GM23338 (cell line): ENCODE results near the gene SORCS3. TPM values are rescaled to one million over a fixed set of nuclear protein-coding genes. Genes with fewer than 3 reads are reported as not detected.

Experiments used
- ATAC-seq: fragments of 200-7000 bp; cut with Tn5 transposase; 3 replicates; pipeline ENCODE4 v1.9.1; 2020
- DNase-seq: peaks from one replicate; pipeline ENCODE4 v3.0.0-alpha.2; 2015; ENCODE audit warnings: low spot score
- H2AFZ ChIP-seq: fragments of 200-600 bp; sonication (generic); 2 replicates; pipeline ENCODE4 v1.8.0; 2016; ENCODE audit warnings: antibody characterized with exemption, mild to moderate bottlenecking, moderate library complexity
- H3F3A ChIP-seq: fragments of 200-600 bp; sonication (generic); replicated peaks from 2 replicates; pipeline ENCODE4 v1.8.0; 2017; ENCODE audit warnings: antibody characterized with exemption, mixed run types, low read depth
- H3K27ac ChIP-seq: fragments of 200-600 bp; sonication (generic); 2 replicates; pipeline ENCODE4 v1.6.1; 2016; ENCODE audit warnings: low read depth
- H3K27me3 ChIP-seq: fragments of 200-600 bp; sonication (generic); 2 replicates; pipeline ENCODE4 v1.8.0; 2016; ENCODE audit warnings: mild to moderate bottlenecking, mixed run types, moderate library complexity; ENCODE audit not compliant: insufficient read depth
- H3K36me3 ChIP-seq: fragments of 200-600 bp; sonication (generic); 2 replicates; pipeline ENCODE4 v1.8.0; 2016; ENCODE audit warnings: mild to moderate bottlenecking; ENCODE audit not compliant: insufficient read depth
- H3K4me1 ChIP-seq: fragments of 200-600 bp; sonication (generic); 2 replicates; pipeline ENCODE4 v1.8.0; 2016; ENCODE audit warnings: mild to moderate bottlenecking, moderate library complexity; ENCODE audit not compliant: insufficient read depth
- H3K4me2 ChIP-seq: fragments of 200-600 bp; sonication (generic); 2 replicates; pipeline ENCODE4 v1.7.1; 2017; ENCODE audit warnings: mixed run types
- H3K4me3 ChIP-seq: fragments of 200-600 bp; sonication (generic); 2 replicates; pipeline ENCODE4 v1.6.1; 2016; ENCODE audit warnings: mixed run types
- H3K79me2 ChIP-seq: fragments of 200-600 bp; sonication (generic); replicated peaks from 2 replicates; pipeline ENCODE4 v1.8.0; 2017; ENCODE audit warnings: mild to moderate bottlenecking; ENCODE audit not compliant: insufficient read depth
- H3K9me2 ChIP-seq: fragments of 200-600 bp; sonication (generic); 2 replicates; pipeline ENCODE4 v1.8.0; 2017; ENCODE audit not compliant: insufficient read depth
- H4K20me1 ChIP-seq: fragments of 200-600 bp; sonication (generic); replicated peaks from 2 replicates; pipeline ENCODE4 v1.8.0; 2017; ENCODE audit warnings: mild to moderate bottlenecking; ENCODE audit not compliant: insufficient read depth
- H3K27ac Mint-ChIP-seq: 2 replicates; pipeline ENCODE4 v1.8.0; 2020; ENCODE audit warnings: inconsistent platforms, mild to moderate bottlenecking, moderate library complexity, mixed read lengths
- H3K27me3 Mint-ChIP-seq: 3 replicates; pipeline ENCODE4 v1.8.0; 2022; ENCODE audit warnings: low read depth, mild to moderate bottlenecking, moderate library complexity, mixed read lengths, inconsistent platforms; ENCODE audit not compliant: insufficient read depth, poor library complexity
- H3K36me3 Mint-ChIP-seq: 3 replicates; pipeline ENCODE4 v1.8.0; 2021; ENCODE audit warnings: low read depth, mild to moderate bottlenecking, inconsistent platforms, moderate library complexity, mixed read lengths
- H3K4me1 Mint-ChIP-seq: 3 replicates; pipeline ENCODE4 v1.8.0; 2020; ENCODE audit warnings: mild to moderate bottlenecking, inconsistent platforms, mixed read lengths
- H3K4me3 Mint-ChIP-seq: 3 replicates; pipeline ENCODE4 v1.8.0; 2021; ENCODE audit warnings: moderate library complexity, mild to moderate bottlenecking, inconsistent platforms, mixed read lengths
- H3K9me3 Mint-ChIP-seq: 3 replicates; pipeline ENCODE4 v1.8.0; 2020; ENCODE audit warnings: moderate library complexity, mild to moderate bottlenecking, inconsistent platforms, mixed read lengths
- CREB1 ChIP-seq: fragments of 250-450 bp; sonication (Bioruptor Pico); IDR thresholded peaks from 2 replicates; pipeline ENCODE4 v1.5.0; 2020; ENCODE audit warnings: low read depth, mild to moderate bottlenecking, moderate library complexity
- EZH2 ChIP-seq: fragments of 200-600 bp; sonication (generic); IDR thresholded peaks from one replicate; pipeline ENCODE4 v1.8.0; 2017; ENCODE audit warnings: antibody characterized with exemption, mild to moderate bottlenecking, low read depth; ENCODE audit not compliant: unreplicated experiment
- EZH2phosphoT487 ChIP-seq: fragments of 200-600 bp; sonication (generic); IDR thresholded peaks from one replicate; pipeline ENCODE4 v1.8.1; 2018; ENCODE audit warnings: antibody characterized with exemption; ENCODE audit not compliant: unreplicated experiment
- NANOG ChIP-seq: IDR thresholded peaks from 2 replicates; pipeline ENCODE4 v1.6.1; 2016; ENCODE audit warnings: antibody characterized with exemption, borderline replicate concordance
- POLR2AphosphoS5 ChIP-seq: IDR thresholded peaks from 2 replicates; pipeline ENCODE4 v1.6.1; 2016; ENCODE audit warnings: antibody characterized with exemption, low read depth
- STAT1 ChIP-seq: IDR thresholded peaks from one replicate; pipeline ENCODE4 v1.6.1; 2016; ENCODE audit warnings: antibody characterized with exemption; ENCODE audit not compliant: unreplicated experiment
- polyA plus RNA-seq: library from polyadenylated mRNA; unstranded; fragments of >200 nt; fragmentation: Nextera tagmentation; extraction: Ambion mirVana; gene quantifications from 2 replicates; pipeline ENCODE4 v1.2.1, GENCODE V29; 2016
- total RNA-seq: library from RNA; depleted of rRNA; stranded (reverse); fragments of >200 nt; shearing (Covaris generic); gene quantifications from 2 replicates; pipeline ENCODE4 v1.2.3, GENCODE V29; 2014
- TF ChIP-seq, protein P1 (sequence below): fragments of 250-450 bp; sonication (Bioruptor Pico); IDR thresholded peaks from 2 replicates; pipeline ENCODE4 v1.5.0; 2020; ENCODE audit warnings: mild to moderate bottlenecking, moderate library complexity
- TF ChIP-seq, protein P2 (sequence below): IDR thresholded peaks from one replicate; pipeline ENCODE4 v1.6.1; 2018; ENCODE audit warnings: antibody characterized with exemption; ENCODE audit not compliant: unreplicated experiment

The SORCS3 gene
- total and polyA plus RNA-seq, 2 experiments from 2014 or later: 0.37 to 1.4 TPM

DNA sequence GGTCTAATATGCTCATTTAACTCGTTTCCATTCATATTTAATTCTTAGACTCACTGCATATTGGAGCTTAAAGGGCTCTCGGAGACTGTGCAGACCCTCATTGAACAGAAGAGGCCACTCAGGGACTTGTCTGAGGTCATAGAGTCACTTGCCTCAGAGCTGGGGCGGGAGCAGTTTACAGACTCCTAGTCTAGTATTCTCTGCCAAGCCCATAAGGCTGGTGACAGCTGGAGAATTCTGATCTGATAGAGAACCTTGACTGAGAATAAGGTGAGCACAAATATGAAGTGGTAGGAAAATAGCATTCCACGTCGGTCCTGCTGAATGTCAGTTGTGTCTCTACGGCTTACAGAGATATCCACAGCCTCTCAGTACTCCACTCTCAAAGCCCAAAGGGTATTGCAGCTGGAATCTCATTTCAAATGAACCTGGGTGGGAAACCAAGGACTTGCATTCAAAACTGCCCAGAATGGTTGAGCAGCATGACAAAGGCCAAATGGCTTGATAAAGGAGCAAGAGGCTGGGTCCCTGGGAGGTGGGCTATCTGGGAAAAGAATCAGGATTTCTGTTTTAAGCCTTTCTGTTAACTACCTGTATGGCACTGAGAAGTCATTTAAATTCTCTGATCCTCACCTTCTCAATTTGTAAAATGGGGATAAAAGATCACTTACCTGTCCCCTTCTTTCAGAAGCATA, 283.2 kb downstream of the SORCS3 start:
- H3K27ac Mint-ChIP-seq: no peak overlapping the region
- peaks cover 2% of the 10 kb centered on the region for H3K27me3 Mint-ChIP-seq
- Histone ChIP-seq H3K9me2 (no peaks in the 10 kb centered on the region), H3F3A (no peaks in the 10 kb centered on the region), H3K27me3 (no peaks in the 10 kb centered on the region), H3K27ac (no peak overlapping the region), H3K4me1 (peaks cover 12% of the 10 kb centered on the region; the same call in 1 of the 2 replicates), H3K79me2 (no peaks in the 10 kb centered on the region), H2AFZ (no peak overlapping the region), H4K20me1 (no peaks in the 10 kb centered on the region), H3K36me3 (no peaks in the 10 kb centered on the region), H3K4me3 (no peak overlapping the region), H3K4me2 (no peak overlapping the region; the same call in 1 of the 2 replicates)
- peaks cover 12% of the 10 kb centered on the region; the same call in 2 of the 3 replicates for H3K4me1 Mint-ChIP-seq
- peak; percentile 19 for DNase-seq
- H3K36me3 Mint-ChIP-seq: no peaks in the 10 kb centered on the region
- H3K9me3 Mint-ChIP-seq: no peaks in the 10 kb centered on the region
- TF ChIP-seq, protein P1, sequence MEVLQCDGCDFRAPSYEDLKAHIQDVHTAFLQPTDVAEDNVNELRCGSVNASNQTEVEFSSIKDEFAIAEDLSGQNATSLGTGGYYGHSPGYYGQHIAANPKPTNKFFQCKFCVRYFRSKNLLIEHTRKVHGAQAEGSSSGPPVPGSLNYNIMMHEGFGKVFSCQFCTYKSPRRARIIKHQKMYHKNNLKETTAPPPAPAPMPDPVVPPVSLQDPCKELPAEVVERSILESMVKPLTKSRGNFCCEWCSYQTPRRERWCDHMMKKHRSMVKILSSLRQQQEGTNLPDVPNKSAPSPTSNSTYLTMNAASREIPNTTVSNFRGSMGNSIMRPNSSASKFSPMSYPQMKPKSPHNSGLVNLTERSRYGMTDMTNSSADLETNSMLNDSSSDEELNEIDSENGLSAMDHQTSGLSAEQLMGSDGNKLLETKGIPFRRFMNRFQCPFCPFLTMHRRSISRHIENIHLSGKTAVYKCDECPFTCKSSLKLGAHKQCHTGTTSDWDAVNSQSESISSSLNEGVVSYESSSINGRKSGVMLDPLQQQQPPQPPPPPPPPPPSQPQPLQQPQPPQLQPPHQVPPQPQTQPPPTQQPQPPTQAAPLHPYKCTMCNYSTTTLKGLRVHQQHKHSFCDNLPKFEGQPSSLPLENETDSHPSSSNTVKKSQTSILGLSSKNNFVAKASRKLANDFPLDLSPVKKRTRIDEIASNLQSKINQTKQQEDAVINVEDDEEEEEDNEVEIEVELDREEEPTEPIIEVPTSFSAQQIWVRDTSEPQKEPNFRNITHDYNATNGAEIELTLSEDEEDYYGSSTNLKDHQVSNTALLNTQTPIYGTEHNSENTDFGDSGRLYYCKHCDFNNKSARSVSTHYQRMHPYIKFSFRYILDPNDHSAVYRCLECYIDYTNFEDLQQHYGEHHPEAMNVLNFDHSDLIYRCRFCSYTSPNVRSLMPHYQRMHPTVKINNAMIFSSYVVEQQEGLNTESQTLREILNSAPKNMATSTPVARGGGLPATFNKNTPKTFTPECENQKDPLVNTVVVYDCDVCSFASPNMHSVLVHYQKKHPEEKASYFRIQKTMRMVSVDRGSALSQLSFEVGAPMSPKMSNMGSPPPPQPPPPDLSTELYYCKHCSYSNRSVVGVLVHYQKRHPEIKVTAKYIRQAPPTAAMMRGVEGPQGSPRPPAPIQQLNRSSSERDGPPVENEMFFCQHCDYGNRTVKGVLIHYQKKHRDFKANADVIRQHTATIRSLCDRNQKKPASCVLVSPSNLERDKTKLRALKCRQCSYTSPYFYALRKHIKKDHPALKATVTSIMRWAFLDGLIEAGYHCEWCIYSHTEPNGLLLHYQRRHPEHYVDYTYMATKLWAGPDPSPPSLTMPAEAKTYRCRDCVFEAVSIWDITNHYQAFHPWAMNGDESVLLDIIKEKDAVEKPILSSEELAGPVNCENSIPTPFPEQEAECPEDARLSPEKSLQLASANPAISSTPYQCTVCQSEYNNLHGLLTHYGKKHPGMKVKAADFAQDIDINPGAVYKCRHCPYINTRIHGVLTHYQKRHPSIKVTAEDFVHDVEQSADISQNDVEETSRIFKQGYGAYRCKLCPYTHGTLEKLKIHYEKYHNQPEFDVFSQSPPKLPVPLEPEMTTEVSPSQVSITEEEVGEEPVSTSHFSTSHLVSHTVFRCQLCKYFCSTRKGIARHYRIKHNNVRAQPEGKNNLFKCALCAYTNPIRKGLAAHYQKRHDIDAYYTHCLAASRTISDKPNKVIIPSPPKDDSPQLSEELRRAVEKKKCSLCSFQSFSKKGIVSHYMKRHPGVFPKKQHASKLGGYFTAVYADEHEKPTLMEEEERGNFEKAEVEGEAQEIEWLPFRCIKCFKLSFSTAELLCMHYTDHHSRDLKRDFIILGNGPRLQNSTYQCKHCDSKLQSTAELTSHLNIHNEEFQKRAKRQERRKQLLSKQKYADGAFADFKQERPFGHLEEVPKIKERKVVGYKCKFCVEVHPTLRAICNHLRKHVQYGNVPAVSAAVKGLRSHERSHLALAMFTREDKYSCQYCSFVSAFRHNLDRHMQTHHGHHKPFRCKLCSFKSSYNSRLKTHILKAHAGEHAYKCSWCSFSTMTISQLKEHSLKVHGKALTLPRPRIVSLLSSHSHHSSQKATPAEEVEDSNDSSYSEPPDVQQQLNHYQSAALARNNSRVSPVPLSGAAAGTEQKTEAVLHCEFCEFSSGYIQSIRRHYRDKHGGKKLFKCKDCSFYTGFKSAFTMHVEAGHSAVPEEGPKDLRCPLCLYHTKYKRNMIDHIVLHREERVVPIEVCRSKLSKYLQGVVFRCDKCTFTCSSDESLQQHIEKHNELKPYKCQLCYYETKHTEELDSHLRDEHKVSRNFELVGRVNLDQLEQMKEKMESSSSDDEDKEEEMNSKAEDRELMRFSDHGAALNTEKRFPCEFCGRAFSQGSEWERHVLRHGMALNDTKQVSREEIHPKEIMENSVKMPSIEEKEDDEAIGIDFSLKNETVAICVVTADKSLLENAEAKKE: no peak
- TF ChIP-seq STAT1: no peak
- TF ChIP-seq POLR2AphosphoS5: no peak
- TF ChIP-seq CREB1 (CRISPR knock-in tag): no peak
- TF ChIP-seq EZH2phosphoT487: no peak
- TF ChIP-seq, protein P2, sequence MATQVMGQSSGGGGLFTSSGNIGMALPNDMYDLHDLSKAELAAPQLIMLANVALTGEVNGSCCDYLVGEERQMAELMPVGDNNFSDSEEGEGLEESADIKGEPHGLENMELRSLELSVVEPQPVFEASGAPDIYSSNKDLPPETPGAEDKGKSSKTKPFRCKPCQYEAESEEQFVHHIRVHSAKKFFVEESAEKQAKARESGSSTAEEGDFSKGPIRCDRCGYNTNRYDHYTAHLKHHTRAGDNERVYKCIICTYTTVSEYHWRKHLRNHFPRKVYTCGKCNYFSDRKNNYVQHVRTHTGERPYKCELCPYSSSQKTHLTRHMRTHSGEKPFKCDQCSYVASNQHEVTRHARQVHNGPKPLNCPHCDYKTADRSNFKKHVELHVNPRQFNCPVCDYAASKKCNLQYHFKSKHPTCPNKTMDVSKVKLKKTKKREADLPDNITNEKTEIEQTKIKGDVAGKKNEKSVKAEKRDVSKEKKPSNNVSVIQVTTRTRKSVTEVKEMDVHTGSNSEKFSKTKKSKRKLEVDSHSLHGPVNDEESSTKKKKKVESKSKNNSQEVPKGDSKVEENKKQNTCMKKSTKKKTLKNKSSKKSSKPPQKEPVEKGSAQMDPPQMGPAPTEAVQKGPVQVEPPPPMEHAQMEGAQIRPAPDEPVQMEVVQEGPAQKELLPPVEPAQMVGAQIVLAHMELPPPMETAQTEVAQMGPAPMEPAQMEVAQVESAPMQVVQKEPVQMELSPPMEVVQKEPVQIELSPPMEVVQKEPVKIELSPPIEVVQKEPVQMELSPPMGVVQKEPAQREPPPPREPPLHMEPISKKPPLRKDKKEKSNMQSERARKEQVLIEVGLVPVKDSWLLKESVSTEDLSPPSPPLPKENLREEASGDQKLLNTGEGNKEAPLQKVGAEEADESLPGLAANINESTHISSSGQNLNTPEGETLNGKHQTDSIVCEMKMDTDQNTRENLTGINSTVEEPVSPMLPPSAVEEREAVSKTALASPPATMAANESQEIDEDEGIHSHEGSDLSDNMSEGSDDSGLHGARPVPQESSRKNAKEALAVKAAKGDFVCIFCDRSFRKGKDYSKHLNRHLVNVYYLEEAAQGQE: no peak
- TF ChIP-seq NANOG: no peak
- no peak for TF ChIP-seq EZH2
- H3K4me3 Mint-ChIP-seq: no peak overlapping the region
- ATAC-seq: peak; percentile 69
